Peyer's patch (tissue), 4 donors: ENCODE data around the gene USP47. TPM values are rescaled to one million over a fixed set of nuclear protein-coding genes. Genes with fewer than 3 reads are reported as not detected.

ENCODE experiments used
- DNase-seq, 3 donors: peaks; one replicate each; pipeline ENCODE4 v3.0.0-alpha.2; 2017 to 2019
- H3K27ac ChIP-seq, 4 donors: fragments of 200-600 bp; sonication (generic); one replicate each; pipeline ENCODE4 v1.5.1; 2016 to 2019
- H3K27me3 ChIP-seq, 2 donors: fragments of 200-600 bp; sonication (generic); one replicate each; pipeline ENCODE4 v1.5.1; 2019
- H3K36me3 ChIP-seq, 3 donors: fragments of 200-600 bp; sonication (generic); one replicate each; pipeline ENCODE4 v1.5.1; 2016 to 2019
- H3K4me1 ChIP-seq, 4 donors: fragments of 200-600 bp; sonication (generic); one replicate each; pipeline ENCODE4 v1.5.1; 2016 to 2019
- H3K4me3 ChIP-seq, 4 donors: fragments of 200-600 bp; sonication (generic); 1 replicate in 3 of 4; 2 replicates in 1 of 4; pipeline ENCODE4 v1.5.1; 2016 to 2019; ENCODE audit warnings: mild to moderate bottlenecking in 1 of 4
- H3K9me3 ChIP-seq, 4 donors: fragments of 200-600 bp; sonication (generic); one replicate each; pipeline ENCODE4 v1.5.1; 2016 to 2019; ENCODE audit warnings: mild to moderate bottlenecking in 1 of 4
- POLR2A ChIP-seq, 2 donors: fragments of 450-650 bp; IDR thresholded peaks; one replicate each; pipeline ENCODE4 v1.5.1; 2017; ENCODE audit warnings: antibody characterized with exemption in 2 of 2, mild to moderate bottlenecking in 2 of 2, moderate library complexity in 2 of 2
- total RNA-seq, 4 donors: library from RNA; depleted of rRNA; stranded (reverse); fragments of >200 nt; gene quantifications; one replicate each; pipeline ENCODE4 v1.1.0, GENCODE V29; 2016
- TF ChIP-seq, protein P1 (sequence below), 6 experiments: fragments of 450-650 bp in 4 of 6; fragments of 200-600 bp in 2 of 6; sonication (generic) in 1 of 6; IDR thresholded peaks; one replicate each; pipeline ENCODE4 v1.5.1; 2017 to 2019; ENCODE audit warnings: antibody characterized with exemption in 6 of 6, mild to moderate bottlenecking in 3 of 6, moderate library complexity in 1 of 6

USP47 gene
- total RNA-seq, 4 donors from 2014 or later, result 62.5 to 170 (median 66.4) TPM

DNA sequence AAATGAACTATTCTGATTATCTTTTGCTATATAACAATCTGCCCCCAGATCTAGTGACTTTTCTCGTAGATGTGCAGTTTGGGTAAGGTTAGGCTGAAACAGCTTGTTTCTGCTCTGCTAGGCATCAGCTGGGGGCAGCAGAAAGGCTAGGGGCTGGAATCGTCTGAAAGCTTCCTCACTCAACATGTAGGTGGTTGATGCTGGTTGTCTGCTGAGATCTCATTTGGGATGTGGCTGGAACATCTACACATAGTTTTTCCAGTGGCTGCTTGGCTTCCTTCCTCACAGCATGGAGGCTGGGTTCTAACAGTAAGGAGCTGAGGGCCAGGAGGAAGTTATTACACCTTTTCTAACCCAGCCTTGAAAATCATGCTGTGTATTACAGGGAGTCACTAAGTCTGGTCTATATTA is 30.2 kb downstream of the USP47 start:
- Histone ChIP-seq H3K27ac (no peak overlapping the region), H3K9me3 (no peaks in the 10 kb centered on the region), H3K4me1 (no peaks in the 10 kb centered on the region), H3K27me3 (no peaks in the 10 kb centered on the region), H3K36me3 (no peaks in the 10 kb centered on the region), H3K4me3 (no peak overlapping the region)
- DNase-seq, result no peak
- no peak for TF ChIP-seq POLR2A (IDR thresholded peaks at IDR 0.05)
- TF ChIP-seq, protein P1, sequence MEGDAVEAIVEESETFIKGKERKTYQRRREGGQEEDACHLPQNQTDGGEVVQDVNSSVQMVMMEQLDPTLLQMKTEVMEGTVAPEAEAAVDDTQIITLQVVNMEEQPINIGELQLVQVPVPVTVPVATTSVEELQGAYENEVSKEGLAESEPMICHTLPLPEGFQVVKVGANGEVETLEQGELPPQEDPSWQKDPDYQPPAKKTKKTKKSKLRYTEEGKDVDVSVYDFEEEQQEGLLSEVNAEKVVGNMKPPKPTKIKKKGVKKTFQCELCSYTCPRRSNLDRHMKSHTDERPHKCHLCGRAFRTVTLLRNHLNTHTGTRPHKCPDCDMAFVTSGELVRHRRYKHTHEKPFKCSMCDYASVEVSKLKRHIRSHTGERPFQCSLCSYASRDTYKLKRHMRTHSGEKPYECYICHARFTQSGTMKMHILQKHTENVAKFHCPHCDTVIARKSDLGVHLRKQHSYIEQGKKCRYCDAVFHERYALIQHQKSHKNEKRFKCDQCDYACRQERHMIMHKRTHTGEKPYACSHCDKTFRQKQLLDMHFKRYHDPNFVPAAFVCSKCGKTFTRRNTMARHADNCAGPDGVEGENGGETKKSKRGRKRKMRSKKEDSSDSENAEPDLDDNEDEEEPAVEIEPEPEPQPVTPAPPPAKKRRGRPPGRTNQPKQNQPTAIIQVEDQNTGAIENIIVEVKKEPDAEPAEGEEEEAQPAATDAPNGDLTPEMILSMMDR (IDR thresholded peaks at IDR 0.05), result no peak

DNA sequence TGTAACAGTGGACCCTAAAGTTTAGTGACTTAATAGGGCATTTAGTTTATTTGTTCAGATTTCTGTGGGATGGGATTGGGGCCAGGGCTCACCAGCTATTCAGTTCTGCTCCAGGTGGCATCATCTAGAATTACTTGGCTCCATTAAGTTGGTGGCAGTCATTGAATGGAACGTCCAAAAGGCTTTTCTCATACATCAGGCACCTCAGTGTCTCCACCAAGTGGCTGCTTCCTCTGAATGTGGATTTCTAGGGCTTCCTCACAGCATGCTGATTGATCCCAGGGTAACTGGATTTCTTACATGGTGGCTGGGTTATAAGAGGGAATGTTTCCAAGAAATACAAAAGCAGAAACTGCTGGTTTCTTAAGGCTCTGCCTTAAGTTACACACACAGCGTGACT is 34.7 kb downstream of the USP47 start:
- Histone ChIP-seq H3K9me3 (no peaks in the 10 kb centered on the region), H3K4me1 (no peaks in the 10 kb centered on the region), H3K27ac (no peak overlapping the region), H3K36me3 (no peaks in the 10 kb centered on the region), H3K4me3 (no peak overlapping the region), H3K27me3 (no peaks in the 10 kb centered on the region)
- TF ChIP-seq, protein P1 (IDR thresholded peaks at IDR 0.05), result no peak
- TF ChIP-seq POLR2A (IDR thresholded peaks at IDR 0.05), result no peak
- DNase-seq, result no peak

DNA sequence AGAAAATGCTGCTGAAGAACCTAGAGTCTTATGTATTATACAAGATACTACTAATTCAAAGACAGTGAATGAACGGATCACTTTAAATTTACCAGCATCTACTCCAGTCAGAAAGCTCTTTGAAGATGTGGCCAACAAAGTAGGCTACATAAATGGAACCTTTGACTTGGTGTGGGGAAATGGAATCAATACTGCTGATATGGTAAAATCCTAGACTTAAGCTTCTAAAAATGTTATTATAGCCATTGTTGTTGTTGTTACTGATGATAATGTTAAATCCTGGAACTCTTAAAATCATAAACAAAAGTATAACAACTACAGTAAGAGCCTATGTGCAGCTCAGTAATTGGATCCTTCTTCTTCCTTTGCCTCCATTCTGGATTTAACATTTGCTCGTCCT is 38.4 kb downstream of the USP47 start:
- TF ChIP-seq, protein P1 (IDR thresholded peaks at IDR 0.05), result no peak
- no peak for TF ChIP-seq POLR2A (IDR thresholded peaks at IDR 0.05)
- Histone ChIP-seq H3K27ac (no peak overlapping the region), H3K4me1 (no peaks in the 10 kb centered on the region), H3K4me3 (no peak overlapping the region), H3K27me3 (no peaks in the 10 kb centered on the region), H3K36me3 (peaks cover 0 to 19% (median 0%) of the 10 kb centered on the region in 3 donors), H3K9me3 (no peaks in the 10 kb centered on the region)
- no peak for DNase-seq

DNA sequence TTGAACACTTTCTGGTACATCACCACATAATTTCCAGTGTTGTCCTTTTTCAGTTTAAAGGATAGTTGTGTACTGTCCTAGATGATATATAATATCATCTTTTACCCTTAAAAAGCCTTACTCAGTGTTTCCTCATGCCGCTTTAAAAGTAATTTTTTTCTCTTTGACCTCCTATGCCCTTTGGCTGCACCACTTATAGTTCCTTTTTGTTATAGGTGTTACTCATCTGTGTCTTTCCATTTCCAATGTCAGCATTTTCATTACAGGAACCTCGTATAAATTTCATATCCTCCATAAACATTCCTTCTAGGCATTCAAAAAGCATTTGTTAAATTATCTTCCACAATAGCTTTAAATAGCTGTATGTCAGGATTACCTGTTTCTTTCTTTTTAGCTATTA is 40.8 kb downstream of the USP47 start:
- TF ChIP-seq, protein P1 (IDR thresholded peaks at IDR 0.05), result no peak
- no peak for TF ChIP-seq POLR2A (IDR thresholded peaks at IDR 0.05)

DNA sequence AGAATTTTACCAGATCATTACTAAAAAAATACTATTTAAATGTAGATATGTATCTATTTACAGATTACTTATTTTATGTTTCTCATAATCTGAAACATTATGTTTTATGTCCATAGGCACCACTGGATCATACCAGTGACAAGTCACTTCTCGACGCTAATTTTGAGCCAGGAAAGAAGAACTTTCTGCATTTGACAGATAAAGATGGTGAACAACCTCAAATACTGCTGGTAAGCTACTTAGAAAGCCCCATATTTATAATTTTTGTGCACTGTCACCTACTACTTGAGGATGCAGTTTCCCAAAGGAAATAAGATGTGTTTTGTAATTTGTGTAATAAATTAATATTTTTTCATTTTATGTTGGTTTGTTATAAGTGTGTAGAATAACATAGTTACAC is 42.6 kb downstream of the USP47 start:
- H3K27ac ChIP-seq, result no peak overlapping the region
- peaks cover 0 to 44% (median 0%) of the 10 kb centered on the region in 3 donors for H3K36me3 ChIP-seq
- H3K4me1 ChIP-seq, result no peaks in the 10 kb centered on the region
- no peaks in the 10 kb centered on the region for H3K27me3 ChIP-seq
- TF ChIP-seq, protein P1 (IDR thresholded peaks at IDR 0.05), result no peak
- no peak for TF ChIP-seq POLR2A (IDR thresholded peaks at IDR 0.05)
- H3K4me3 ChIP-seq, result no peak overlapping the region
- no peaks in the 10 kb centered on the region for H3K9me3 ChIP-seq
- no peak for DNase-seq

More for the DNA sequence above, 40.8 kb downstream of the USP47 start:
- Histone ChIP-seq H3K4me3 (no peak overlapping the region), H3K36me3 (peaks cover 0 to 42% (median 0%) of the 10 kb centered on the region in 3 donors), H3K4me1 (no peaks in the 10 kb centered on the region), H3K27ac (no peak overlapping the region), H3K27me3 (no peaks in the 10 kb centered on the region), H3K9me3 (no peaks in the 10 kb centered on the region)
- no peak for DNase-seq
